H1 (cell line): ENCODE data around the gene SLC4A7. TPM values are rescaled to one million over a fixed set of nuclear protein-coding genes. Genes with fewer than 3 reads are reported as not detected.

ENCODE experiments used
- CHD1 ChIP-seq: IDR thresholded peaks from 2 replicates; pipeline ENCODE4 v1.6.1; 2012; ENCODE audit warnings: low read depth, low read length, improper control_type of control experiment
- NRF1 ChIP-seq: IDR thresholded peaks from 2 replicates; pipeline ENCODE4 v1.6.1; 2011; ENCODE audit warnings: mild to moderate bottlenecking, low read depth, low read length, improper control_type of control experiment
- polyA plus RNA-seq, 7 experiments: library from polyadenylated mRNA; depleted of rRNA in 3 of 7; stranded (reverse) in 5 of 7; unstranded in 2 of 7; fragments of >200 nt in 5 of 7; fragments of 200-250 nt in 2 of 7; gene quantifications; 1 replicate in 5 of 7; 2 replicates in 1 of 7; 4 replicates in 1 of 7; pipeline versions ENCODE4 v1.2.1 to v1.2.3, GENCODE V29; 2011 to 2013; ENCODE audit warnings: missing spikeins in 2 of 7, mixed read lengths in 2 of 7
- total RNA-seq: library from RNA; stranded (reverse); fragmentation: NEBNext Ultra II Directional; extraction: Animal tissue kit (Norgen Biotek cat#: 25700); gene quantifications from 2 replicates; pipeline ENCODE4 v1.2.1, GENCODE V29; 2021

The SLC4A7 gene
- total and polyA plus RNA-seq, 2 of the 8 experiments (the other 6 are each of a cell fraction or from before 2014, with no cell fraction given): 14.9 to 70.5 TPM

- TF ChIP-seq CHD1: no peak
- no peak for TF ChIP-seq NRF1
Measured at GRCh38 chr3:27352047-27352446, 132.1 kb downstream of the SLC4A7 start (continued).
